CD4-positive, alpha-beta T cell (primary cell): ENCODE data around the gene OPA3. TPM values are rescaled to one million over a fixed set of nuclear protein-coding genes. Genes with fewer than 3 reads are reported as not detected.

ENCODE experiments used
- ATAC-seq: fragments of 200-7000 bp; cut with Tn5 transposase; one replicate; pipeline ENCODE4 v1.10.0; 2022; ENCODE audit warnings: mild to moderate bottlenecking; ENCODE audit not compliant: poor library complexity
- CTCF ChIA-PET: fragments of 350-600 bp; sonication (Branson Sonifier 250); formaldehyde crosslinking; loops from one replicate; lab custom pipeline; 2021; ENCODE audit warnings: antibody characterized with exemption, inconsistent platforms; lab: Charles Lee
- POLR2A ChIA-PET: fragments of 350-600 bp; sonication (Branson Sonifier 250); formaldehyde crosslinking; loops from one replicate; lab custom pipeline; 2021; ENCODE audit warnings: antibody characterized with exemption, inconsistent platforms; lab: Charles Lee
- DNase-seq, 14 experiments: peaks; one replicate each; pipeline ENCODE4 v3.0.0-alpha.2; 2013 to 2020; ENCODE audit warnings: mixed read lengths in 2 of 14
- H3K27ac ChIP-seq, 2 donors: one replicate each; pipeline versions ENCODE4 v1.5.1 to v1.7.0; 2013; ENCODE audit warnings: low read length in 2 of 2, low read depth in 1 of 2, mild to moderate bottlenecking in 1 of 2
- H3K27me3 ChIP-seq, 2 experiments: 1 replicate in 1 of 2; 2 replicates in 1 of 2; pipeline versions ENCODE4 v1.6.1 to v1.7.0; 2013; ENCODE audit warnings: low read length in 2 of 2, control low read depth in 1 of 2, mild to moderate bottlenecking in 1 of 2, moderate library complexity in 1 of 2; ENCODE audit not compliant: insufficient read depth in 2 of 2, control insufficient read depth in 1 of 2
- H3K36me3 ChIP-seq: one replicate; pipeline ENCODE4 v1.6.1; 2013; ENCODE audit warnings: low read length, control low read depth; ENCODE audit not compliant: insufficient read depth
- H3K4me1 ChIP-seq: one replicate; pipeline ENCODE4 v1.6.1; 2013; ENCODE audit warnings: low read length, control low read depth; ENCODE audit not compliant: insufficient read depth
- H3K4me3 ChIP-seq: one replicate; pipeline ENCODE4 v1.5.1; 2013; ENCODE audit warnings: mild to moderate bottlenecking, low read length, moderate library complexity
- H3K9me3 ChIP-seq, 2 experiments: 1 replicate in 1 of 2; 2 replicates in 1 of 2; pipeline versions ENCODE4 v1.6.1 to v1.7.0; 2013; ENCODE audit warnings: low read length in 2 of 2, mild to moderate bottlenecking in 2 of 2, control low read depth in 1 of 2, moderate library complexity in 1 of 2; ENCODE audit not compliant: control insufficient read depth in 1 of 2, insufficient read depth in 1 of 2
- H3K27ac Mint-ChIP-seq: one replicate; pipeline ENCODE4 v1.8.0; 2020; ENCODE audit warnings: mixed read lengths
- H3K27me3 Mint-ChIP-seq: one replicate; pipeline ENCODE4 v1.8.0; 2021; ENCODE audit warnings: mixed read lengths
- H3K36me3 Mint-ChIP-seq: one replicate; pipeline ENCODE4 v1.8.0; 2021; ENCODE audit warnings: low read depth, mixed read lengths
- H3K4me1 Mint-ChIP-seq: one replicate; pipeline ENCODE4 v1.8.0; 2021; ENCODE audit warnings: low read depth, mixed read lengths
- H3K4me3 Mint-ChIP-seq: one replicate; pipeline ENCODE4 v1.8.0; 2020; ENCODE audit warnings: mild to moderate bottlenecking, mixed read lengths
- H3K9me3 Mint-ChIP-seq: one replicate; pipeline ENCODE4 v1.8.0; 2020; ENCODE audit warnings: mixed read lengths
- intact Hi-C, 2 experiments: fragments of 100-400 bp; cut with DNase I in 1 of 2; cut with micrococcal nuclease in 1 of 2; formaldehyde crosslinking; loops; one replicate each; pipeline versions ENCODE4 v1.15.1 to v1.9.0; 2023 to 2025; cut with DNase I, micrococcal nuclease
- total RNA-seq, 174 experiments: library from RNA in 2 of 174; stranded (reverse) in 2 of 174; gene quantifications; one replicate each; pipeline ENCODE4 v1.2.3 and lab custom pipeline; 2021 to 2026
- TF ChIP-seq, protein P1 (sequence below): fragments of 200-600 bp; IDR thresholded peaks from one replicate; pipeline ENCODE4 v1.8.0; 2022; ENCODE audit warnings: antibody characterized with exemption, mild to moderate bottlenecking

Gene OPA3
- total RNA-seq, 2 experiments from 2014 or later = 3.1 to 3.2 TPM

DNA sequence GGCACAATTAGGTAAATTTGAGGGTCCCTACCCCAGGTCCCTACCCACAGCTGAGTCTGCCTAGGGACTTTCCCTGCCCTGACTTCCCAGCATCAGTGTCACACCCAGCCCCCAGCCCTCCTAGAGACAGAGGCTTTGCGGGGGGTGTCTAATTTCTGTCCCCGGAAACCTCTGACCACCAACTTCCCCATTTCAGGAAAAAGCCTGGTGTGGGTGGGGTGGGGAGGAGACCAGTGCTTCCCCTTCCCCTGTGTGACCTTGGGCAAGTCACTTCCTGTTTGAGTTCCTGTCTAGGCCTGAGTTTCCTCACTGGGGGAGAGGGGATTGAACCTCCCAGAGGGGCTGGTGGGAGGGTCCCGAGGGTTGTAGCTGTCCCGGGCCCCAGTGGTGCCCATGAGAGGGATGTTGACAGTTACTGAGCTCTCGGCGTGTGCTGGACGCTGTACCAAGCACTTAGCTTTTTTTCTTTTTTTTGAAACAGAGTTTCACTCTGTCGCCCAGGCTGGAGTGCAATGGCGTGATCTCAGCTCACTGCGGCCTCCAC, 69.4 kb downstream of the OPA3 start:
- no peak overlapping the region for H3K4me3 ChIP-seq

DNA sequence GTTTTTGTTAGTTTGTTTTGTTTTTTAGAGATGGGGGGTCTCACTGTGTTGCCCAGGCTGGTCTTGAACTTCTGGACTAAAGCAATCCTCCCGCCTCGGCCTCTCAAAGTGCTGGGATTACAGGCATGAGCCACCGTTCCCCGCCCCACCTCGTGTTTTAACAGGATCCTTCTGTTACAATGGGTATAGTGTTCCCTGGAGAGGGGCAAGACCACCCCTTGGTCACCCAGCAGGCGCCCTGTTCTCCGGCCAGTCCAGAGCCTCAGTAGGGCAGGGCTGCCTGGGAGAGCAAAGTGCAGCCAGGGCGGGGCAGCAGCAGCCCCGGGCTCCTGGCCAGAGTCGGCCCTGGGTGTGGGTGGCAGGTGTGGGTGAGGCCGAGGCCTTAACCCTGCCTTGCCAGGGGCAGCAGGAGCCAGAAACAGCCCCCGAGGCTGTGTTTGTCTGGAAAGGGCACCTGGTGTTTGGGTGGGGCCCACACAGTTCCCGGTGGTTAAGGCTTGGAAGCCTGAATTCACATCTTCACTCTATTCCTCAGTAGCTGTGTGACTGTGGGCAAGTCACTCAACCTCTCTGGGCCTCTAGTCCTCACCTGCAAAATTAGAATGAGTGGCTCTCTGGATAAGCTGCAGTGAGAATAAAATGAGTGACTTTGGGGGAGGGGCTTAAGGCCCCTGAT, 70.1 kb downstream of the OPA3 start:
- H3K4me1 Mint-ChIP-seq = peaks cover 52% of the 10 kb centered on the region
- intact Hi-C loops = no loop called here

More for the DNA sequence above, 69.4 kb downstream of the OPA3 start:
- POLR2A ChIA-PET = interaction anchor here (1.0 to 1.4 kb wide), 4 partner anchors 16 to 127 kb away, joined by 3 to 7 read pairs (median 3); partner anchors contain the start of gene EML2
- Mint-ChIP-seq H3K4me3 (peak overlapping the region; percentile 60), H3K36me3 (peaks cover 35% of the 10 kb centered on the region), H3K9me3 (no peaks in the 10 kb centered on the region), H3K27me3 (no peaks in the 10 kb centered on the region), H3K4me1 (peaks cover 45% of the 10 kb centered on the region), H3K27ac (peak overlapping the region; percentile 75)
- H3K9me3 ChIP-seq = no peaks in the 10 kb centered on the region
- ATAC-seq = peak; percentile 57
- peak in 5 of 14 experiments; percentile 19 to 79 (median 56) for DNase-seq
- H3K36me3 ChIP-seq = peaks cover 47% of the 10 kb centered on the region
- H3K4me1 ChIP-seq = peaks cover 56% of the 10 kb centered on the region
- CTCF ChIA-PET = interaction anchor here (1.2 to 1.5 kb wide), 2 partner anchors 36 to 76 kb away, joined by 3 to 5 read pairs; no protein-coding TSS in a partner anchor
- peak overlapping the region; percentile 81 to 85 for H3K27ac ChIP-seq
- TF ChIP-seq, protein P1, sequence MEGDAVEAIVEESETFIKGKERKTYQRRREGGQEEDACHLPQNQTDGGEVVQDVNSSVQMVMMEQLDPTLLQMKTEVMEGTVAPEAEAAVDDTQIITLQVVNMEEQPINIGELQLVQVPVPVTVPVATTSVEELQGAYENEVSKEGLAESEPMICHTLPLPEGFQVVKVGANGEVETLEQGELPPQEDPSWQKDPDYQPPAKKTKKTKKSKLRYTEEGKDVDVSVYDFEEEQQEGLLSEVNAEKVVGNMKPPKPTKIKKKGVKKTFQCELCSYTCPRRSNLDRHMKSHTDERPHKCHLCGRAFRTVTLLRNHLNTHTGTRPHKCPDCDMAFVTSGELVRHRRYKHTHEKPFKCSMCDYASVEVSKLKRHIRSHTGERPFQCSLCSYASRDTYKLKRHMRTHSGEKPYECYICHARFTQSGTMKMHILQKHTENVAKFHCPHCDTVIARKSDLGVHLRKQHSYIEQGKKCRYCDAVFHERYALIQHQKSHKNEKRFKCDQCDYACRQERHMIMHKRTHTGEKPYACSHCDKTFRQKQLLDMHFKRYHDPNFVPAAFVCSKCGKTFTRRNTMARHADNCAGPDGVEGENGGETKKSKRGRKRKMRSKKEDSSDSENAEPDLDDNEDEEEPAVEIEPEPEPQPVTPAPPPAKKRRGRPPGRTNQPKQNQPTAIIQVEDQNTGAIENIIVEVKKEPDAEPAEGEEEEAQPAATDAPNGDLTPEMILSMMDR = no peak
- intact Hi-C loops = no loop called here
- no peaks in the 10 kb centered on the region for H3K27me3 ChIP-seq

DNA sequence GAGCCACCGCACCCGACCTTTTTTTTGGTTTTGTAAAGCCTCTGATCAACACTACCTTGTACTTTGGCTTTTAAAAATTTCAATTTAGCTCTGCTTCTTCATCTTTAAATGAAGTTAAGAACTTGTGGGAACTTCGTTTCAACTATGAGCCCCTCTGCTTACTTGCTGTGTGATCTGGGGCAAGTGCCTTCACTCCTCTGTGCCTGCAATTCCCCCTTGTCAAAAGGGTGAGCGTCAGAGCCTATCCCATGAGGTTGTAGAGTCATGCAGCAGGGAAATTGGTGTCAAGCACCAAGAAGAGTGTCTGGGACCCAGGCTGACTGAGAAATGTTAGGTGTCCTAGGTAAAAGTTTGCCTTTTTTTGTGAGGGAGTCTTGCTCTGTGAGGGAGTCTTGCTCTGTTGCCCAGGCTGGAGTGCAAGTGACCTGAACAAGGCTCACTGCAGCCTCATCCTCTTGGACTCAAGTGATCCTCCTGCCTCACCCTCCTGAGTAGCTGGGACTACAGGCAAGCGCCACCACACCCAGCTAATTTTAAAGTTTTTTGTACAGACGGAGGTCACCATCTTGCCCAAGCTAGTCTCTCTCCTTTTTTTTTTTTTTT, 71.6 kb downstream of the OPA3 start:
- Mint-ChIP-seq H3K4me1 (peaks cover 59% of the 10 kb centered on the region), H3K27ac (peak overlapping the region; percentile 75), H3K4me3 (peak overlapping the region; percentile 30), H3K36me3 (peaks cover 30% of the 10 kb centered on the region), H3K27me3 (no peaks in the 10 kb centered on the region), H3K9me3 (no peaks in the 10 kb centered on the region)
- H3K4me1 ChIP-seq = peaks cover 71% of the 10 kb centered on the region
- H3K9me3 ChIP-seq = no peaks in the 10 kb centered on the region
- intact Hi-C loops = no loop called here
- POLR2A ChIA-PET = no interaction called here
- H3K4me3 ChIP-seq = no peak overlapping the region
- TF ChIP-seq, protein P1 = no peak
- no peaks in the 10 kb centered on the region for H3K27me3 ChIP-seq
- H3K27ac ChIP-seq = no peak overlapping the region
- ATAC-seq (no peak), DNase-seq (no peak)
- peaks cover 34% of the 10 kb centered on the region for H3K36me3 ChIP-seq
- CTCF ChIA-PET = interaction anchor here (1.4 kb wide), 1 partner anchor 45 kb away, joined by 6 read pairs; no protein-coding TSS in a partner anchor

More for the DNA sequence above, 70.1 kb downstream of the OPA3 start:
- ChIA-PET CTCF (interaction anchor here (1.2 to 1.5 kb wide), 2 partner anchors 36 to 75 kb away, joined by 3 to 5 read pairs; no protein-coding TSS in a partner anchor), POLR2A (interaction anchor here (1.0 to 1.4 kb wide), 3 partner anchors 15 to 127 kb away, joined by 3 to 7 read pairs (median 3); no protein-coding TSS in a partner anchor)
- DNase-seq = peak in 1 of 14 experiments; percentile 19
- Mint-ChIP-seq H3K36me3 (peaks cover 31% of the 10 kb centered on the region), H3K9me3 (no peaks in the 10 kb centered on the region), H3K27me3 (no peaks in the 10 kb centered on the region), H3K27ac (peak overlapping the region; percentile 75), H3K4me3 (peak overlapping the region; percentile 60)
- no peaks in the 10 kb centered on the region for H3K27me3 ChIP-seq
- H3K27ac ChIP-seq = peak overlapping the region; percentile 81 to 85
- no peaks in the 10 kb centered on the region for H3K9me3 ChIP-seq
- TF ChIP-seq, protein P1 = no peak
- ATAC-seq = peak; percentile 14
- H3K4me3 ChIP-seq = no peak overlapping the region
- peaks cover 62% of the 10 kb centered on the region for H3K4me1 ChIP-seq
- peaks cover 44% of the 10 kb centered on the region for H3K36me3 ChIP-seq
